HCEC 1CT (cell line): ENCODE data around the gene FAM117B.

Source experiments
- DNase-seq: peaks from one replicate; pipeline ENCODE4 v3.0.0-alpha.2; 2017

The FAM117B gene

DNA sequence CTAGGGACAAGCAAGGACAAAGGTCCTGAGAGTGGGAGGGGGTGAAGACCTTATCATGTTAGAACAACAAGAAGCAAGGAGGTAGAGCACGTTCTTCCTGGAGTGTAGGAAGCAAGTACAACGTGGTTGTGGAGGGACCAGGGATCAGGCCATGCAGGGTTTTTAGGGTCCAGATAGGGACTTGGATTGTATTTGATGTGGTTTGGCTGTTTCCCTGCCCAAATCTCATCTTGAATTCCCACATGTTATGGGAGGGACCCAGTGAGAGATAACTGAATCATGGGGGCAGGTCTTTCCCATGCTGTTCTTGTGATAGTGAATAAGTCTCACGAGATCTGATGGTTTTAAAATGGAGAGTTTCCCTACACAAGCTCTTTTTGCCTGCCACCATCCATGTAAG, 183.6 kb downstream of the FAM117B start:
- DNase-seq = no peak
